HFF-Myc (cell line): Measurements from ENCODE around the gene EGR2.

ENCODE experiments used
- DNase-seq: peaks from one replicate; pipeline ENCODE4 v3.0.0-alpha.2; 2011; ENCODE audit warnings: low read depth; ENCODE audit errors: extremely low read depth
- H3K4me3 ChIP-seq: replicated peaks from 2 replicates; pipeline ENCODE4 v1.5.1; 2011; ENCODE audit warnings: low read depth, mild to moderate bottlenecking, control low read depth, low read length
- CTCF ChIP-seq: IDR thresholded peaks from 2 replicates; pipeline ENCODE4 v1.5.1; 2012; ENCODE audit warnings: mild to moderate bottlenecking, low read depth, low read length, control low read depth; ENCODE audit errors: missing control alignments

Gene EGR2

GRCh38 chr10:62796896-62797295 lies 19.3 kb downstream of the EGR2 start:
- TF ChIP-seq CTCF = no peak
- H3K4me3 ChIP-seq = no peak overlapping the region
- DNase-seq = no peak

- TF ChIP-seq CTCF = no peak
- H3K4me3 ChIP-seq = no peak overlapping the region
- no peak for DNase-seq
These were observed 20.4 kb downstream of the EGR2 start for GRCh38 chr10:62795762-62796161.

GRCh38 chr10:62795100-62795499 lies 21.1 kb downstream of the EGR2 start:
- DNase-seq = no peak
- TF ChIP-seq CTCF = no peak
- no peak overlapping the region for H3K4me3 ChIP-seq

GRCh38 chr10:62794306-62794705 lies 21.9 kb downstream of the EGR2 start:
- no peak for DNase-seq
- no peak for TF ChIP-seq CTCF
- no peak overlapping the region for H3K4me3 ChIP-seq

GRCh38 chr10:62792261-62792660 lies 23.9 kb downstream of the EGR2 start:
- TF ChIP-seq CTCF = no peak
- H3K4me3 ChIP-seq = no peak overlapping the region
- DNase-seq = no peak

GRCh38 chr10:62790571-62790970 lies 25.6 kb downstream of the EGR2 start:
- H3K4me3 ChIP-seq = no peak overlapping the region
- no peak for TF ChIP-seq CTCF
- DNase-seq = no peak

- TF ChIP-seq CTCF = no peak
- DNase-seq = no peak
- H3K4me3 ChIP-seq = no peak overlapping the region
These were observed 26.1 kb downstream of the EGR2 start for GRCh38 chr10:62790019-62790555.
